Muscle layer of colon (tissue), 2 donors: ENCODE measurements around the gene NLRC3.

Source experiments
- H3K27ac ChIP-seq: one replicate; pipeline ENCODE4 v1.7.0; 2013; ENCODE audit warnings: low read depth, mild to moderate bottlenecking, low read length, moderate library complexity
- H3K27me3 ChIP-seq, 2 donors: one replicate each; pipeline ENCODE4 v1.7.0; 2013; ENCODE audit warnings: low read length in 2 of 2, mild to moderate bottlenecking in 2 of 2; ENCODE audit not compliant: insufficient read depth in 2 of 2, control insufficient read depth in 1 of 2
- H3K36me3 ChIP-seq: one replicate; pipeline ENCODE4 v1.7.0; 2013; ENCODE audit warnings: mild to moderate bottlenecking, low read length; ENCODE audit not compliant: insufficient read depth
- H3K4me1 ChIP-seq: one replicate; pipeline ENCODE4 v1.7.0; 2013; ENCODE audit warnings: mild to moderate bottlenecking, low read length; ENCODE audit not compliant: insufficient read depth
- H3K4me3 ChIP-seq, 2 donors: one replicate each; pipeline ENCODE4 v1.7.0; 2013; ENCODE audit warnings: low read length in 2 of 2, low read depth in 1 of 2, mild to moderate bottlenecking in 1 of 2, moderate library complexity in 1 of 2
- H3K9ac ChIP-seq: one replicate; pipeline ENCODE4 v1.7.0; 2013; ENCODE audit warnings: low read length
- H3K9me3 ChIP-seq: one replicate; pipeline ENCODE4 v1.7.0; 2013; ENCODE audit warnings: mild to moderate bottlenecking, low read length
- donor health status: abdominal sarcoma.
- donor health status: Adenocarcinoma of cecum.

NLRC3 gene, protein sequence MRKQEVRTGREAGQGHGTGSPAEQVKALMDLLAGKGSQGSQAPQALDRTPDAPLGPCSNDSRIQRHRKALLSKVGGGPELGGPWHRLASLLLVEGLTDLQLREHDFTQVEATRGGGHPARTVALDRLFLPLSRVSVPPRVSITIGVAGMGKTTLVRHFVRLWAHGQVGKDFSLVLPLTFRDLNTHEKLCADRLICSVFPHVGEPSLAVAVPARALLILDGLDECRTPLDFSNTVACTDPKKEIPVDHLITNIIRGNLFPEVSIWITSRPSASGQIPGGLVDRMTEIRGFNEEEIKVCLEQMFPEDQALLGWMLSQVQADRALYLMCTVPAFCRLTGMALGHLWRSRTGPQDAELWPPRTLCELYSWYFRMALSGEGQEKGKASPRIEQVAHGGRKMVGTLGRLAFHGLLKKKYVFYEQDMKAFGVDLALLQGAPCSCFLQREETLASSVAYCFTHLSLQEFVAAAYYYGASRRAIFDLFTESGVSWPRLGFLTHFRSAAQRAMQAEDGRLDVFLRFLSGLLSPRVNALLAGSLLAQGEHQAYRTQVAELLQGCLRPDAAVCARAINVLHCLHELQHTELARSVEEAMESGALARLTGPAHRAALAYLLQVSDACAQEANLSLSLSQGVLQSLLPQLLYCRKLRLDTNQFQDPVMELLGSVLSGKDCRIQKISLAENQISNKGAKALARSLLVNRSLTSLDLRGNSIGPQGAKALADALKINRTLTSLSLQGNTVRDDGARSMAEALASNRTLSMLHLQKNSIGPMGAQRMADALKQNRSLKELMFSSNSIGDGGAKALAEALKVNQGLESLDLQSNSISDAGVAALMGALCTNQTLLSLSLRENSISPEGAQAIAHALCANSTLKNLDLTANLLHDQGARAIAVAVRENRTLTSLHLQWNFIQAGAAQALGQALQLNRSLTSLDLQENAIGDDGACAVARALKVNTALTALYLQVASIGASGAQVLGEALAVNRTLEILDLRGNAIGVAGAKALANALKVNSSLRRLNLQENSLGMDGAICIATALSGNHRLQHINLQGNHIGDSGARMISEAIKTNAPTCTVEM

DNA sequence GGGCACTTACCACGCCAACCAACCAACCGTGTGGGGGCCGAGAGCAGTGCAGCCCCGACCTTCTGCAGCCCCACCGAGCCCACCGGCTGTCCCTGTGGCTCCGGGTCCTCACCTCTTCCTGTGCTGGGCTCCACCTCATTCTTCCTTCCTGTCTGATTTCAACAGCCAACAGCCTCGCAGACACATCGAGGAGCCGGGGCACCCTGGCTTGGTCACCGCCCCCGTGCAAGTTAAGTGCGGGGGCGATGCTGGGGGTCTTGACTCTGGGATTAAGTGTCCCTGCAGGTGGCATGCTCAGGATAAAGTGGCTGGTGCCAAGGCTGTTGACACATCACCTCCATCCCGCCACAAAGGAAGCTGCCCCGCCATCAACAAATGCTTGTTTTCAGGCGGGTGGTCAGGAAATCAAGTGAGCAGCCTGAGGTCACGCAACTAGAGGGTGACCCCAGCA lies at the start of gene NLRC3:
NLRC3 (minus strand) TSS at position 102 of the 451 bp plus-strand sequence. CDS start 12,367 bp downstream, outside the sequence.
- Histone ChIP-seq H3K36me3 (no peaks in the 10 kb centered on the region), H3K27ac (no peak within 1 kb of the TSS), H3K4me3 (no peak within 1 kb of the TSS), H3K9ac (no peak within 1 kb of the TSS), H3K4me1 (no peaks in the 10 kb centered on the region), H3K27me3 (peaks cover 0 to 15% of the 10 kb centered on the region in 2 donors), H3K9me3 (no peaks in the 10 kb centered on the region)

DNA sequence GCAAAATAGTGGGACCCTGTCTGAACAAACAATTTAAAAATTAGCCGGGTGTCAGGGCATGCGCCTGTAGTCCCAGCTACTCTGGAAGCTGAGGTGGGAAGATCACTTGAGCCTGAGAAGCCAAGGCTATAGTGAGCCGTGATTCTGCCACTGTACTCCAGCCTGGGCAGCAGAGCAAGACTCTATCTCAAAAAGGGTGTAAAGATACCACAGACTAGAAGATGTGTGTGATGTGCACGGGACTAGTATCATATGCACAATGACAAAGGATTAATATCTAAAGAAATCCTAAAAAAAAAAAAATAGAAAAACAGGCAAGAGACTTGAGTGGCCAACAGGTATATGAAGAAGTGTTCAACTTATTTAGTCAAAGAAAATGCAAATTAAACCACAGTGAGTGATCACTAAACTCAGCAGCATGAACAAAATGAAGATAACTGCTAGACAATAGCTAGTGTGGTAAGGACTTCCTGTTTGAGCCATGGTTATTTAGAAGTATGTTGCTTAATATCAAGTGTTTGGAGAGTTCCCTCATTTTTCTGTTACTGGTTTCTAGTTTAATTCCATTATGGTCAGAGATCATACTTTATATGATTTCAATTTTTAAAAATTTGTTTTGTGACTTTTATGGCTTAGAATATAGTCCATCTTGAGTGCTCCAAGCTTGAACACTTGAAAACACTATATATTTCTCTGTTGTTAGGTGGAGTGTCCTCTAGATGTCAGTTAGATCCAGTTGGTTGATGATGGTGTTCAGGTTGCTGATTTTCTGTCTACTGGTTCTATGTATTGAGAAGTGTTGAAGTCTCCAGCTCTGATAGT lies 48.9 kb upstream of the NLRC3 start:
- Histone ChIP-seq H3K27me3 (no peaks in the 10 kb centered on the region), H3K4me1 (no peaks in the 10 kb centered on the region), H3K4me3 (no peak overlapping the region), H3K9me3 (no peaks in the 10 kb centered on the region), H3K9ac (no peak overlapping the region), H3K36me3 (no peaks in the 10 kb centered on the region), H3K27ac (no peak overlapping the region)

DNA sequence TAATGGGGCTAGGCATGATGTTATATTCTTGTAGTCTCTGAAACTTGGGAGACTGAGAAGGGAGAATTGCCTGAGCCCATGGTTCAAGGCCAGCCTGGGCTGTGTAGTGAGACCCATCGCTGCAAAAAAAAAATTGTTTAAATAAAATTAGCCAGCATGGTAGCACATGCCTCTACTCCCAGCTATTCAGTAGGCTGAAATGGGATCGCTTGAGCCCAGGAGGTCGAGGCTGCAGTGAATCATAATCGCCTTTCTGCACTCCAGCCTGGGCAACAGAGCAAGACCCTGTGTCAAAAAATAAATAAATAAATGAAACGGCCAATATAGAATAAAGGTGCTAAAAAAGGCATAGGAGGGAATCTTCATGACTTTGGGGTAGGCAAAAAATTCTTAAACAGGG lies 48.1 kb upstream of the NLRC3 start:
- no peak overlapping the region for H3K4me3 ChIP-seq
- no peaks in the 10 kb centered on the region for H3K4me1 ChIP-seq
- no peaks in the 10 kb centered on the region for H3K36me3 ChIP-seq
- H3K9me3 ChIP-seq: no peaks in the 10 kb centered on the region
- H3K27ac ChIP-seq: no peak overlapping the region
- H3K27me3 ChIP-seq: no peaks in the 10 kb centered on the region
- H3K9ac ChIP-seq: no peak overlapping the region

DNA sequence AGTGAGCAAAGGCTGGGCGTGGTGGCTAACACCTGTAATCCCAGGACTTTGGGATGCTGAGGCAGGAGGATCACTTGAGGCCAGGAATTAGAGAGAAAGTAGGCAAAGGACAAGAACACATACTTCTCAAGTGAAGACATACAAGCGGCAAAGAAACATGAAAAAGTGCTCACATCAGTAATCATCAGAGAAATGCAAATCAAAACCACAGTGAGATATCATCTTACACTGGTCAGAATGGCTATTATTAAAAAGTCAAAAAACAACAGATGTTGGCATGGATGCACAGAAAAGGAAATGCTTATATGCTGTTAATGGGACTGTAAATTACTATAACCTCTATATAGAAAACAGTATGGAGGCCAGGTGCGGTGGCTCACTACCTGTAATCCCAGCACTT lies 46.4 kb upstream of the NLRC3 start:
- Histone ChIP-seq H3K36me3 (no peaks in the 10 kb centered on the region), H3K27me3 (no peaks in the 10 kb centered on the region), H3K27ac (no peak overlapping the region), H3K9ac (no peak overlapping the region), H3K4me3 (no peak overlapping the region), H3K9me3 (no peaks in the 10 kb centered on the region), H3K4me1 (no peaks in the 10 kb centered on the region)

DNA sequence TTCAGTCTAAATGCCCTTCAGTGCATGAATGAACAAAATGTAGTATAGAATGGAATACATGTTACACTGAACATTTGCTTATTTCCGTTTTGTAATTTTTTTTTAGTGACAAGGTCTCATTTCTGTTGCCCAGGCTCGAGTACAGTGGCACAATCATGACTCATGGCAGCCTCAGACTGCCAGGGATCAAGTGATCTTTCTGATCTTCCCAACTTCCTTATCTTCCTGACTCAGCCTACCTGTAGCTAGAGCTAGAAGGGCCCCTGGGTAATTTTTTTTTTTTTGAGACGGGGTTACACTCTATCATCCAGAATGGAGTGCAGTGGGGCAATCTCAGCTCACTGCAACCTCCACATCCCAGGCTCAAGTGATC lies 41.6 kb upstream of the NLRC3 start:
- Histone ChIP-seq H3K9ac (no peak overlapping the region), H3K9me3 (no peaks in the 10 kb centered on the region), H3K27ac (no peak overlapping the region), H3K36me3 (no peaks in the 10 kb centered on the region), H3K27me3 (no peaks in the 10 kb centered on the region), H3K4me1 (no peaks in the 10 kb centered on the region), H3K4me3 (no peak overlapping the region)

DNA sequence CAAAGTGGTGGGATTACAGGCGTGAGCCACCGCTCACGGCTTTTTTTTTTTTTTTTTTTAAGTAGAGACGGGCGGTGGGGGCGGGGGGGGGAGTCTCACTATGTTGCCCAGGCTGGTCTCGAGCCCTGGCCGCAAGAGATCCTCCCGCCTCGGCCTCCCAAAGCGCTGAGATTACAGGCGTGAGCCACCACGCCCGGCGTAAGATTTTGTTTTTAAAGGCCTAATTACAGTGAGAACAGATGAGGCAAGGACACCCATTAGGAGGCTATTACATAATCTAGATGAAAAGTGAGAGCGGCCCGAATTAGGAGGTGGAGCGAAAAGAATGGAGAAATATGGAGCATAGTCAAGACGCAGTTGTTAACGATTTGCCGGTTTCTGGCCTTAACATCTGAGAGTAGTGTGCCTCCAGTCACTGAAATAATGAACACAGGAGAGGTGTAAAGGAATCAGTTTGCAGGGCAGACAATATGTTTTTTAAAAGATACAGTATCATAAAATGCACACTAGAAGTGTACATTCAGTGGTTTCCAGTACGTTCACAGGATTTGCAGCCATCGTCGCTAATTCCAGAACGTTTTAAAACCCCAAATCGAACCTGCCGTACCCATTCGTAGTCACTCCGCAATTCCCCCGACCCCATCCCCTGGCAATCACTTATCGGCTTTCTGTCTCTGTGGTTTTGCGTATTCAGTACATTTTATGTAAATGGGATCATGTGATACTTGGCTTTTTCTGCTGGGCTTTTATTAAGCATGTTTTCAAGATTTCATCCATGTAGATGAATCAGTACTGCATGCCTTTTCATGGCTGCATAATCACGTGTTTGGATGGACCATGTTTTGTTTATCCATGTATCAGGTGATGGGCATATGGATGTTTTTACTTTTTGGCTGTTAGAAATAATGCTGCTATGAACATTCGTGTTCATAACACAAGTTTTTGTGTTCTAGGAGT lies 35.6 kb upstream of the NLRC3 start:
- Histone ChIP-seq H3K9ac (no peak overlapping the region), H3K27ac (no peak overlapping the region), H3K27me3 (no peaks in the 10 kb centered on the region), H3K4me3 (peak overlapping the region; percentile 86 to 96), H3K4me1 (peaks cover 7% of the 10 kb centered on the region), H3K9me3 (no peaks in the 10 kb centered on the region), H3K36me3 (no peaks in the 10 kb centered on the region)

DNA sequence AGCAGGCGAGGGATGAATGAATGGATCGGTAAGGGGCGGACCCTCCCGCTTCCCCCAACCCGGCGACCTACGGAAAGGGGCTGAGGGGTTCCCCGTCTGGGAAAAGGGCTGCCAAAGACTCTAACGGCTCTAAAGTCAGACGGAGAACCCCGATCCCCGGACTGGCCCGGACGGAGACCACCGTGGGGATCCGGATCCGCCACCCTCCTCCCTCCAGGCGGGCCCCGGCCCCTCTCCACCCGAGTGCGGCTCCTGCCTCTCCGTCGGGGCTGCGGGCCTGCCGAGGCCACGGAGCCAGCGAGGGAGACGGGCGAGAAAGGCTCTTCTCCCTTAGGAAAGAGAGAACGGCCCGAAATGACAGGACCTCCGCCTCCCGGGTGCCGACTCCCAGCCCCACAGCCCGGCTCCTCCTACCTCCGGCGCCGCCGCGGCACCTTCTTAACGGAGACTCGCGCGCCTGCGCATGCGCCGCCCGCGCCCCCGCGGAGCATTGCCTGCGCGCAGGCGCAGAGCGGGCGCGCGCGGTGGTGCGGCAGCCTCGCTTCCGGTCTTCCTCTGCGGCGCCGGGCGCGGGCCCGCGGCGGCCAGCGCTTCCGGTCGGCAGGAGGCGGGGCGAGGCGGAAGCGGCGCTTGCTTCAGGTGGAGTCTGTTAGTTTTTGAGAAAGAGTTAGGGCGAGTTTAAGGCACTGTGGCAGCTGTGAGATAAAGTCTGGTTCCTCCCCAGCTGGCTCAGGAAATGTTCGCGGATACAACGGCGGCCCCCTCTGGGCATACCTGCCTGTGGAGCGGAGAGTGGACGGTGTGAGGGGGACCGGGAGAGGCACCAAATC lies 34.2 kb upstream of the NLRC3 start, which contains the start of gene SLX4:
SLX4 (minus strand) TSS at position 461 of the 830 bp plus-strand sequence. CDS start 2,642 bp downstream, outside the sequence.
- peak within 1 kb of the TSS; percentile 97 for H3K9ac ChIP-seq
- peak within 1 kb of the TSS; percentile 74 for H3K27ac ChIP-seq
- H3K9me3 ChIP-seq: no peaks in the 10 kb centered on the region
- H3K27me3 ChIP-seq: no peaks in the 10 kb centered on the region
- peaks cover 7% of the 10 kb centered on the region for H3K4me1 ChIP-seq
- no peaks in the 10 kb centered on the region for H3K36me3 ChIP-seq
- H3K4me3 ChIP-seq: peak within 1 kb of the TSS; percentile 86 to 96

DNA sequence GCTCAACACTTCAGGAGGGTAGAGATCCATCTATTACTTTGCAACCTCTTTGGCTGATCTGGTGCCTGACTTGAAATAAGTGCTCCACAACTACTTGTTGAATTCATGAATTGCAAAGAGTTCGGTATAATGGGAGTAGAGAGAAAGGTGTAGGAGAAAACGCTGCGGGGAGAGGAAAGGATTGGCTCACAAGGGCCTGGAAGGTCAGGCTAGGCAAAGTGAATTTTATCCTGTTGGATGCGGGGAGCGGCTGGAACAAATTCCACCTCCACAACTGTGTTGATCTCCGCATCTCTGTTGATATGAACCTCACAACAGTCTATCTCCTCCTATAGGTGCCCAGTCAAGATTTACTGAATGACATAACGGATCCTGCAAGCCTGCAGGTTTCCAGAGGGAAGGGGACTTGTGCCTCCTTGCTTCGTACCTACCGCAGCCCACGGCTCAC lies 33.5 kb upstream of the NLRC3 start:
- H3K27ac ChIP-seq: peak overlapping the region; percentile 74
- peaks cover 7% of the 10 kb centered on the region for H3K4me1 ChIP-seq
- no peaks in the 10 kb centered on the region for H3K9me3 ChIP-seq
- H3K27me3 ChIP-seq: no peaks in the 10 kb centered on the region
- no peaks in the 10 kb centered on the region for H3K36me3 ChIP-seq
- H3K4me3 ChIP-seq: peak overlapping the region; percentile 86 to 96
- peak overlapping the region; percentile 38 for H3K9ac ChIP-seq

DNA sequence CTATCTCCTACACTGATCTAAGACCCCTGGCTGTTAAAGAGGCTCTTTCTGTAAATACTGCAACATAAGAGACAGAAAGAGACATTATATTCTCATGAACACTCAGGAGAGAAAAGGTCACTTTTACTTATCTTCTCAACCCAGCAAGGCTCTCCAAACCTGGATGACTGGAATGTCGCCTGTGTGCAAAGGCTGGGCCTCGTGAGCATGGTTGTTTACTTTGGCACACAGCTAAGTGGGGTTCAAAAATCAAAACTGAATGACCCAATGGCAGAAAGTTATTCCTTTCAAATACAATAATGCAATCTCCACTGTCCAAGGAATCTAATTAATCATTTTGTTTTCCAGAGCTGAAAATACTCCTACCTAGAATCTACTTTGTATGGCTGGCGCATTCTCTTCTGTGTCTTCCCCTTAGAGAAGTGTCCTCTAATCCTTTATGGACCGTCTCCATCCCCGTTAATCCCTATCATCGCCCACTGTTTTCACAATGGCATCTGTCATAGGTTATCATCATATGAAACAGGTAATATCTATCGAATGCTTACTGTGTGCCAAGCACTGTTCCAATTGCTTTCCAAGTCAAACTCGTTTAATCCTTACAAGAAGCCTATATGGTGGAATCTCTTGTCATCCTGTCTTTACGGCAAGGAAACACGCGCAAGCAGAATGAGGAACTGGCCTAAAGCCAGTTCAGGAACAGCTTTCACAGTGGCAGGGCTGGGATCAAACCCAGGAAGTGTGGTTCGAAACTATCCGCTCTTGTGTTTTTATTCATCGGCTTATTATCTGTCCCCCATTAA lies 32.9 kb upstream of the NLRC3 start:
- Histone ChIP-seq H3K9ac (peak overlapping the region; percentile 38), H3K4me3 (peak overlapping the region in 1 of 2 donors; percentile 96), H3K27ac (no peak overlapping the region)

More for the DNA sequence above, 32.9 kb upstream of the NLRC3 start:
- Histone ChIP-seq H3K9me3 (no peaks in the 10 kb centered on the region), H3K36me3 (no peaks in the 10 kb centered on the region), H3K4me1 (peaks cover 7% of the 10 kb centered on the region), H3K27me3 (no peaks in the 10 kb centered on the region)
